LNCAP (cell line): Measurements from ENCODE around the gene MC1R.

Experiments
- CTCF ChIP-seq: fragments of 450-650 bp; IDR thresholded peaks from 2 replicates; pipeline ENCODE4 v1.5.1; 2017; ENCODE audit warnings: mild to moderate bottlenecking

The MC1R gene

GRCh38 chr16:89907055-89907814, 11.4 kb upstream of the MC1R start:
- TF ChIP-seq CTCF, result no peak

GRCh38 chr16:89908236-89908635, 10.4 kb upstream of the MC1R start:
- TF ChIP-seq CTCF, result no peak

DNA sequence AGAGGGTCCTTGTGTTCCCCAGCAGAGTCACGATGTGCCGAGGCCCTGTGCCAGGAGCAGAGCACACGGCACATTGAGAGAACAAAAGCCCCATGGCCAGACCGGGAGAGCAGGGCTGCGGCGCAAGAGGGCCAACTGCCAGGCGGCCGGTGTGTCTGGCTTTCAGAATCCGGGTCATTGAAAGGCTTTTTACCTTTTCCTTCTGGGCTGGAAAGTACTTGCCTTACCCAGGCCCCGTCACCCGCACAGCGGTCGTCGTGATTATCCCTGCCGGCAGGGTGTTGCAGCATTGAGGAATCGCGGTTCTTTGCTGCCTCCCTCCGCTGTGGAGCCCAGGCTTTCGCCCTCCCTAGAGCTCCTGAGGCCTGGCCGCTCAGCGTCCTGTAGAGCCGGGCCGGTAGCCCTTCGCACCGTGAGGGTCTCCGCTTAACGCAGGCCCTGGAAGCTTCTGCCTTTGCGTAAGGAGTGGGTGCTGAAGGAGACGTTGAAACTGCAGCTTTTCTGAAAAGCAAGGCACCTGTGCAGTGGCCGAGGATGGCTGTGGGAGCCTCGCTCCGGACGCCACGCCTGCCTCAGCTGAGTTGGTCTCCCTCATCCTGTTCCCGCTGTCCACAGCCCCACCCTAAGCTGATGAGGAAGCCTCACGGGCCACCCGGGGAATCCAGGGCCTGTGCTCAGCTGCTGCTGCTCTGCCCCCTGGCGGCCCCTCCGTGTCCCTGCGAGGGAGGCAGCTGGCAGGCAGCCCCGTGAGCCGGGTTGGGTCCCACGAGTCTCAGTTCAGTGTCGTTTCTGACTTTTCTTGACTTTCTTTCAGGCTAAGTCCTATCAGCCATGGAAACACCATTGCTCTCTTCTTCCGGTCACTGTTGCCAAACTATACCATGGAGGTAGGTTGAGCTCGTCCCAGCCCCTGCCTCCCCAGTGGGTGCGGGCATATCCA, 8.6 kb upstream of the MC1R start:
- TF ChIP-seq CTCF, result peak; percentile 93

DNA sequence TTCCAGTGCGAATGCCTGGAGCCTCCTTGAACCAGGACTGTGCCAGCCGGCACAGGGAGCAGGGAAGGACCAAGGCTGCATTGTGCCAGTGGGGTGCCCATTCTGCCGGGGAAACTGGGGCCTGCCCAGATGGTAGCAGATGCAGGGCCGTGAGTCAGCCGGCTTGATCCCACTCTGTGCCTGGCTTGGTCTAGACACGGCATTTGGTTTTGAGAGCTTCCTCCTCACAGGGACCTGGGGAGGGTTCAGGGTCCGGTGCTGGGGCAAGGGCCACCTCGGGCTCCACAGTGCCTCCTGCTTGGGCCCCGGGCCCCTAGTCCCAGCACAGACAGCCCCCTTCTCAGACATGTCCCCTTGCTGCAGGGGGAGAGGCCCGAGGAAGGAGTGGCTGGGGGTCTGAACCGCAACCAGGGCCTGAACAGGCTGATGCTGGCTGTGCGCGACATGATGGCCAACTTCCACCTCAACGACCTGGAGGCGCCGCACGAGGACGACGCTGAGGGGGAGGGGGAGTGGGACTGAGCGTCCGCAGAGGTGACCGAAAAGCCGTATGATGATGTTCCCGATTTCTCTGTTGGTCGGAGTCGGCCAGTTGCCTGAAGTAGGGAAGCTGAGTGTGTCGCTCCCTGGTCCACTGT, 7.8 kb upstream of the MC1R start:
- no peak for TF ChIP-seq CTCF

- no peak for TF ChIP-seq CTCF
Measured at GRCh38 chr16:89911375-89911774, 7.3 kb upstream of the MC1R start.

- no peak for TF ChIP-seq CTCF
Measured at GRCh38 chr16:89912143-89912542, 6.5 kb upstream of the MC1R start.

DNA sequence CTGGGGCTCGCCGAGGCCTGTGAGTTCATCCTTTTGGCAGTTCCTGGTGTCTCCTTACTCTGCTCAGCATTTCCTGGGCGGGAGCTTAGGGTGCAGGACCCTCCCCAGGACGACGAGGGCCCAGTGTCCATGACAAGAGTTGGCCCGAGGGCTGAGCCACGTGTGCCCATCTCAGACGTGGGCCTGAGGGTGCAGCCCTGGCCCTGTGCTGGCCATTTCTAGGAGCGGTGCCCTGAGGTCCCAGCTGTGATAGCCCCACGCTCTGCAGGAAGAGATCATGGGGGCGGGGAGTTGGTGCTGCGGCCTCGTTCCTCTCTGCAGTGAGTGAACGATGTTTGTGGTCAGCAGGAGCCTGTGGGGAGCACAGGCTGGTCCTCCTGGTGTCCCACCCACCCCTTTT, 6.0 kb upstream of the MC1R start:
- TF ChIP-seq CTCF, result no peak
